ENCODE data around the gene CARD10.

CARD10 gene

GRCh38 chr22:37467391-37467955 is 51.7 kb downstream of the CARD10 start:
- ChIA-PET POLR2A (no interaction called here), CTCF (no interaction called here)
- no peak for DNase-seq (ENCODE audit: extremely low spot score)
- TF ChIP-seq ZNF384 (IDR thresholded peaks at IDR 0.05) (no peak), HDGF (IDR thresholded peaks at IDR 0.05; ENCODE audit: borderline replicate concordance) (no peak), FOXM1 (IDR thresholded peaks at IDR 0.05; ENCODE audit: borderline replicate concordance) (no peak), FOXA1 (IDR thresholded peaks at IDR 0.05) (no peak), ARNT (IDR thresholded peaks at IDR 0.05) (no peak), SP1 (IDR thresholded peaks at IDR 0.05) (no peak), TARDBP (IDR thresholded peaks at IDR 0.05) (no peak)

GRCh38 chr22:37464181-37464580 is 55.0 kb downstream of the CARD10 start:
- POLR2A ChIA-PET: no interaction called here
- no peak for DNase-seq (ENCODE audit: extremely low spot score)
- CTCF ChIA-PET: no interaction called here
- TF ChIP-seq FOXK2 (IDR thresholded peaks at IDR 0.05) (no peak), TARDBP (IDR thresholded peaks at IDR 0.05) (no peak), BHLHE40 (IDR thresholded peaks at IDR 0.05; ENCODE audit: borderline replicate concordance) (no peak), ARNT (IDR thresholded peaks at IDR 0.05) (no peak), FOXA1 (IDR thresholded peaks at IDR 0.05) (no peak), ZNF384 (IDR thresholded peaks at IDR 0.05) (no peak), L3MBTL2 (conservative IDR thresholded peaks at IDR 0.05) (no peak), NFRKB (IDR thresholded peaks at IDR 0.05) (no peak), PKNOX1 (IDR thresholded peaks at IDR 0.05) (no peak), ELF4 (IDR thresholded peaks at IDR 0.05) (no peak), FOXM1 (IDR thresholded peaks at IDR 0.05; ENCODE audit: borderline replicate concordance) (no peak), CTBP1 (IDR thresholded peaks at IDR 0.05; ENCODE audit: borderline replicate concordance) (no peak), LEF1 (IDR thresholded peaks at IDR 0.05; ENCODE audit: borderline replicate concordance) (no peak), SUZ12 (IDR thresholded peaks at IDR 0.05) (no peak), SP1 (IDR thresholded peaks at IDR 0.05) (no peak)

- ChIA-PET POLR2A (interaction anchor here (1.2 kb wide), 1 partner anchor 99 kb away, joined by 3 read pairs; no protein-coding TSS in a partner anchor), CTCF (interaction anchor here (0.8 to 1.6 kb wide), 2 partner anchors 10 to 33 kb away, joined by 3 read pairs; no protein-coding TSS in a partner anchor)
- TF ChIP-seq HDGF (IDR thresholded peaks at IDR 0.05; ENCODE audit: borderline replicate concordance) (no peak), FOXM1 (IDR thresholded peaks at IDR 0.05; ENCODE audit: borderline replicate concordance) (no peak), NFRKB (IDR thresholded peaks at IDR 0.05) (no peak), FOXK2 (IDR thresholded peaks at IDR 0.05) (no peak), SUZ12 (IDR thresholded peaks at IDR 0.05) (no peak), BHLHE40 (IDR thresholded peaks at IDR 0.05; ENCODE audit: borderline replicate concordance) (no peak), TARDBP (IDR thresholded peaks at IDR 0.05) (no peak), FOXA1 (IDR thresholded peaks at IDR 0.05) (no peak), LEF1 (IDR thresholded peaks at IDR 0.05; ENCODE audit: borderline replicate concordance) (no peak), ZNF384 (IDR thresholded peaks at IDR 0.05) (no peak), L3MBTL2 (conservative IDR thresholded peaks at IDR 0.05) (no peak), ELF4 (IDR thresholded peaks at IDR 0.05) (no peak), ARNT (IDR thresholded peaks at IDR 0.05) (no peak), PKNOX1 (IDR thresholded peaks at IDR 0.05) (no peak), SP1 (IDR thresholded peaks at IDR 0.05) (no peak), CTBP1 (IDR thresholded peaks at IDR 0.05; ENCODE audit: borderline replicate concordance) (no peak)
- peak; percentile 57 for DNase-seq (ENCODE audit: extremely low spot score)
Observed at GRCh38 chr22:37462983-37463382, 56.2 kb downstream of the CARD10 start.

- DNase-seq (ENCODE audit: extremely low spot score): no peak
- no peak for TF ChIP-seq NFRKB (IDR thresholded peaks at IDR 0.05)
- CTCF ChIA-PET: interaction anchor here (0.8 to 1.6 kb wide), 2 partner anchors 10 to 33 kb away, joined by 3 read pairs; no protein-coding TSS in a partner anchor
- POLR2A ChIA-PET: interaction anchor here (1.2 kb wide), 1 partner anchor 99 kb away, joined by 3 read pairs; no protein-coding TSS in a partner anchor
Observed at GRCh38 chr22:37462436-37462835, 56.8 kb downstream of the CARD10 start.

- POLR2A ChIA-PET: interaction anchor here (1.2 kb wide), 1 partner anchor 100 kb away, joined by 3 read pairs; no protein-coding TSS in a partner anchor
- CTCF ChIA-PET: interaction anchor here (1.6 kb wide), 1 partner anchor 11 kb away, joined by 3 read pairs; no protein-coding TSS in a partner anchor
- TF ChIP-seq CTBP1 (IDR thresholded peaks at IDR 0.05; ENCODE audit: borderline replicate concordance) (no peak), NFRKB (IDR thresholded peaks at IDR 0.05) (no peak), LEF1 (IDR thresholded peaks at IDR 0.05; ENCODE audit: borderline replicate concordance) (no peak), FOXM1 (IDR thresholded peaks at IDR 0.05; ENCODE audit: borderline replicate concordance) (no peak), ARNT (IDR thresholded peaks at IDR 0.05) (no peak), L3MBTL2 (conservative IDR thresholded peaks at IDR 0.05) (no peak), TARDBP (IDR thresholded peaks at IDR 0.05) (no peak), BHLHE40 (IDR thresholded peaks at IDR 0.05; ENCODE audit: borderline replicate concordance) (no peak), FOXK2 (IDR thresholded peaks at IDR 0.05) (no peak)
- no peak for DNase-seq (ENCODE audit: extremely low spot score)
Observed at GRCh38 chr22:37461961-37462360, 57.3 kb downstream of the CARD10 start.

- CTCF ChIA-PET: no interaction called here
- TF ChIP-seq FOXA1 (IDR thresholded peaks at IDR 0.05) (no peak), ZNF384 (IDR thresholded peaks at IDR 0.05) (no peak), FOXM1 (IDR thresholded peaks at IDR 0.05; ENCODE audit: borderline replicate concordance) (no peak), SP1 (IDR thresholded peaks at IDR 0.05) (no peak), NFRKB (IDR thresholded peaks at IDR 0.05) (no peak), CTBP1 (IDR thresholded peaks at IDR 0.05; ENCODE audit: borderline replicate concordance) (no peak)
- POLR2A ChIA-PET: no interaction called here
- no peak for DNase-seq (ENCODE audit: extremely low spot score)
Observed at GRCh38 chr22:37460684-37461083, 58.5 kb downstream of the CARD10 start.

- no peak for TF ChIP-seq BHLHE40 (IDR thresholded peaks at IDR 0.05; ENCODE audit: borderline replicate concordance)
- no peak for TF ChIP-seq FOXK2 (IDR thresholded peaks at IDR 0.05)
- no peak for TF ChIP-seq FOXA1 (IDR thresholded peaks at IDR 0.05)
- no peak for TF ChIP-seq ZNF384 (IDR thresholded peaks at IDR 0.05)
- TF ChIP-seq SP1 (IDR thresholded peaks at IDR 0.05): no peak
- TF ChIP-seq CTBP1 (IDR thresholded peaks at IDR 0.05; ENCODE audit: borderline replicate concordance): no peak
- TF ChIP-seq TARDBP (IDR thresholded peaks at IDR 0.05): no peak
- no peak for TF ChIP-seq HDGF (IDR thresholded peaks at IDR 0.05; ENCODE audit: borderline replicate concordance)
- no peak for TF ChIP-seq ARNT (IDR thresholded peaks at IDR 0.05)
- DNase-seq (ENCODE audit: extremely low spot score): no peak
- ChIA-PET POLR2A (no interaction called here), CTCF (interaction anchor here (0.8 to 4.3 kb wide), 7 partner anchors 10 to 199 kb away, joined by 3 to 46 read pairs (median 6); no protein-coding TSS in a partner anchor)
Observed at GRCh38 chr22:37459206-37459605, 60.0 kb downstream of the CARD10 start.
